Transverse colon (tissue), 4 donors: ENCODE data around the gene ADH5.
"Not testable (repeated sequence)": the region's sequence is repeated elsewhere in the genome, so short reads cannot be mapped to it uniquely, and the experiment has no call there.

Source experiments
- EP300 ChIP-seq: sonication (generic); formaldehyde crosslinking; IDR thresholded peaks from one replicate; pipeline ENCODE4 v1.6.1; 2017; ENCODE audit warnings: antibody characterized with exemption, low read depth
- POLR2A ChIP-seq: fragments of 450-650 bp; IDR thresholded peaks from one replicate; pipeline ENCODE4 v1.6.1; 2016; ENCODE audit warnings: antibody characterized with exemption, mild to moderate bottlenecking, moderate library complexity
- POLR2AphosphoS5 ChIP-seq, 3 donors: sonication (generic); formaldehyde crosslinking; IDR thresholded peaks; one replicate each; pipeline ENCODE4 v1.6.1; 2016; ENCODE audit warnings: antibody characterized with exemption in 3 of 3
- TF ChIP-seq, protein P1 (sequence below), 5 experiments: fragments of 200-600 bp in 3 of 5; fragments of 450-650 bp in 2 of 5; sonication (generic) in 3 of 5; IDR thresholded peaks; 1 replicate in 2 of 5; 2 replicates in 3 of 5; pipeline ENCODE4 v1.5.1; 2016 to 2017; ENCODE audit warnings: antibody characterized with exemption in 5 of 5, inconsistent platforms in 3 of 5, mild to moderate bottlenecking in 2 of 5, moderate library complexity in 1 of 5

DNA sequence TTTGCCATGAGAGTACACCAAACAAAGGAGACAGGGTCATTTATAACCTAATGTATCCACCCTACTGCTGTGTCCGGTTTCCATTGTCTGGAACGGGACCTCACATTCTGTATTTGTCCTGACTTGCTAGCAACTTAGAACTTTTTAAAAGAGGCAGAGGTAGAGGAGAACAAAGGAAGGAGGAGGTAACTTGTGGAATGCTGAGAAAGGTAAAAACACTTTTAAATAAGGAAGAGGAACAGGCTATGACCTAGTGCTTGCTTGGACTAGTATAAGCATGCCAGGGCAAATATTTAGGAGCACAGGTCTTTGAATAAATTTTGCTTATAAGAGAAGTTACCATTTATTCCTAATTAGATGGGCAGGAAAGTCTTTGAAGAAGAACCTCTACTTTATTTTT is 3.3 kb upstream of the ADH5 start:
- TF ChIP-seq, protein P1, sequence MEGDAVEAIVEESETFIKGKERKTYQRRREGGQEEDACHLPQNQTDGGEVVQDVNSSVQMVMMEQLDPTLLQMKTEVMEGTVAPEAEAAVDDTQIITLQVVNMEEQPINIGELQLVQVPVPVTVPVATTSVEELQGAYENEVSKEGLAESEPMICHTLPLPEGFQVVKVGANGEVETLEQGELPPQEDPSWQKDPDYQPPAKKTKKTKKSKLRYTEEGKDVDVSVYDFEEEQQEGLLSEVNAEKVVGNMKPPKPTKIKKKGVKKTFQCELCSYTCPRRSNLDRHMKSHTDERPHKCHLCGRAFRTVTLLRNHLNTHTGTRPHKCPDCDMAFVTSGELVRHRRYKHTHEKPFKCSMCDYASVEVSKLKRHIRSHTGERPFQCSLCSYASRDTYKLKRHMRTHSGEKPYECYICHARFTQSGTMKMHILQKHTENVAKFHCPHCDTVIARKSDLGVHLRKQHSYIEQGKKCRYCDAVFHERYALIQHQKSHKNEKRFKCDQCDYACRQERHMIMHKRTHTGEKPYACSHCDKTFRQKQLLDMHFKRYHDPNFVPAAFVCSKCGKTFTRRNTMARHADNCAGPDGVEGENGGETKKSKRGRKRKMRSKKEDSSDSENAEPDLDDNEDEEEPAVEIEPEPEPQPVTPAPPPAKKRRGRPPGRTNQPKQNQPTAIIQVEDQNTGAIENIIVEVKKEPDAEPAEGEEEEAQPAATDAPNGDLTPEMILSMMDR (IDR thresholded peaks at IDR 0.05), result not testable (repeated sequence)
- not testable (repeated sequence) for TF ChIP-seq POLR2A; EP300; POLR2AphosphoS5 (IDR thresholded peaks at IDR 0.05)
